DND-41 (cell line): ENCODE results near the gene NUDT2.

ENCODE experiments used
- ATAC-seq: fragments of 200-7000 bp; cut with Tn5 transposase; 3 replicates; pipeline ENCODE4 v1.9.1; 2021; ENCODE audit warnings: low read depth; ENCODE audit not compliant: insufficient read depth
- DNase-seq: peaks from one replicate; pipeline ENCODE4 v3.0.0-alpha.2; 2020
- H2AFZ ChIP-seq: 2 replicates; pipeline ENCODE4 v1.6.0; 2012; ENCODE audit warnings: low read depth, low read length
- H3K27ac ChIP-seq: 2 replicates; pipeline ENCODE4 v1.5.1; 2012; ENCODE audit warnings: low read length, inconsistent platforms
- H3K27me3 ChIP-seq: fragments of 200-600 bp; sonication (generic); 2 replicates; pipeline ENCODE4 v1.6.0; 2012; ENCODE audit warnings: low read length, mild to moderate bottlenecking, inconsistent platforms; ENCODE audit not compliant: insufficient read depth, poor library complexity
- H3K36me3 ChIP-seq: 2 replicates; pipeline ENCODE4 v1.5.1; 2012; ENCODE audit warnings: low read length, inconsistent platforms; ENCODE audit not compliant: insufficient read depth
- H3K4me1 ChIP-seq: 2 replicates; pipeline ENCODE4 v1.5.1; 2012; ENCODE audit warnings: mild to moderate bottlenecking, low read length; ENCODE audit not compliant: insufficient read depth
- H3K4me2 ChIP-seq: 2 replicates; pipeline ENCODE4 v1.6.0; 2012; ENCODE audit warnings: mild to moderate bottlenecking, moderate library complexity, low read length, inconsistent platforms; ENCODE audit not compliant: insufficient read depth
- H3K4me3 ChIP-seq, 2 experiments: fragments of 200-600 bp in 1 of 2; shearing (Covaris generic) in 1 of 2; 2 replicates each; pipeline ENCODE4 v1.5.1; 2012 to 2016; ENCODE audit warnings: inconsistent platforms in 2 of 2, low read length in 2 of 2, mild to moderate bottlenecking in 2 of 2, low read depth in 1 of 2, moderate library complexity in 1 of 2
- H3K79me2 ChIP-seq: 2 replicates; pipeline ENCODE4 v1.6.0; 2012; ENCODE audit warnings: low read length, inconsistent platforms; ENCODE audit not compliant: insufficient read depth
- H3K9ac ChIP-seq: 2 replicates; pipeline ENCODE4 v1.6.0; 2012; ENCODE audit warnings: low read depth, mild to moderate bottlenecking, inconsistent platforms, low read length, moderate library complexity
- H3K9me3 ChIP-seq: 2 replicates; pipeline ENCODE4 v1.5.1; 2012; ENCODE audit warnings: low read length, moderate library complexity, mild to moderate bottlenecking, inconsistent platforms; ENCODE audit not compliant: insufficient read depth, severe bottlenecking
- H4K20me1 ChIP-seq: 2 replicates; pipeline ENCODE4 v1.6.0; 2012; ENCODE audit warnings: low read length; ENCODE audit not compliant: insufficient read depth
- CTCF ChIP-seq: IDR thresholded peaks from 2 replicates; pipeline ENCODE4 v1.5.1; 2012; ENCODE audit warnings: borderline replicate concordance, low read length, moderate library complexity, mild to moderate bottlenecking; ENCODE audit not compliant: poor library complexity, severe bottlenecking; ENCODE audit errors: extremely low read depth
- EZH2 ChIP-seq: IDR thresholded peaks from 3 replicates; pipeline ENCODE4 v1.6.1; 2012; ENCODE audit warnings: borderline replicate concordance, low read depth, mild to moderate bottlenecking, moderate library complexity, low read length, inconsistent platforms; ENCODE audit not compliant: severe bottlenecking

NUDT2 gene

GRCh38 chr9:34338665-34339385 is 9.5 kb downstream of the NUDT2 start:
- Histone ChIP-seq H3K4me1 (no peaks in the 10 kb centered on the region), H3K36me3 (peaks cover 35% of the 10 kb centered on the region), H3K9ac (no peak overlapping the region), H3K4me2 (no peak overlapping the region), H3K79me2 (peaks cover 27% of the 10 kb centered on the region), H3K4me3 (no peak overlapping the region), H3K27ac (no peak overlapping the region), H3K9me3 (no peaks in the 10 kb centered on the region), H3K27me3 (no peaks in the 10 kb centered on the region), H4K20me1 (no peaks in the 10 kb centered on the region; the same call in 1 of the 2 replicates), H2AFZ (no peak overlapping the region)
- TF ChIP-seq EZH2 (no peak), CTCF (no peak)
- DNase-seq (no peak), ATAC-seq (no peak)

DNA sequence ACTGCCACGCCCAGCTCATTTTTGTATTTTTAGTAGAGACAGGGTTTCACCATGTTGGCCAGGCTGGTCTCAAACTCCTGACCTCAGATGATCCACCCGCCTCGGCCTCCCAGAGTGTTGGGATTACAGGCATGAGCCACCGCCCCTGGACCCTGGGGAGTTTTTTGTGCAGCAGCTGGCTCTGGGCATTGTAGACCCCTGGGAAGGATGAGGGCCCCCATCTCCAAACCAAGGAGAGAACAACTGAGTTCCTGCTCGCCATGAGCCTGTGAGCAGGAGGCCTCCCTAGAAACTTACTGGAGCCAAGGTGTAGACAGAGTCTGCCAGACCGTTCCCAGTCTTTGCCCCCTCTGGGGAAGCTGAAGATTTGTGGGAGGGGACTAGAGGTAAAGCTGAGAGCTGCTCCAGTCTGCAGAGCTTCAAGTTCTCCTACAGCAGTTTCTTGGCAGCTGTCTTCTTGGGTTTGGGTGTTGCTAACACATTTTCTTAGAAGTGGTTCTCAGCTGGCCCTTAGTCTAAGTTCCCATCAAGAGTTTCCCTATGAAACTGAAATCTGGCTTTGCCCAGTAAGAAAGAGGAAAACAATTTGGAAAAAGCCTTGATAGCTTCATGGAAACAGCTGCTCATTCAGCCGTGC is 12.4 kb downstream of the NUDT2 start:
- H3K4me3 ChIP-seq = no peak overlapping the region
- DNase-seq = no peak
- no peaks in the 10 kb centered on the region for H3K4me1 ChIP-seq
- peaks cover 37% of the 10 kb centered on the region for H3K36me3 ChIP-seq
- no peak for TF ChIP-seq EZH2
- TF ChIP-seq CTCF = no peak
- no peak overlapping the region for H2AFZ ChIP-seq
- H3K9ac ChIP-seq = no peak overlapping the region
- no peak overlapping the region for H3K4me2 ChIP-seq
- no peak overlapping the region for H3K27ac ChIP-seq
- no peaks in the 10 kb centered on the region for H3K9me3 ChIP-seq
- no peaks in the 10 kb centered on the region for H3K27me3 ChIP-seq
- H3K79me2 ChIP-seq = peaks cover 6% of the 10 kb centered on the region; the same call in 1 of the 2 replicates
- ATAC-seq = no peak
- no peaks in the 10 kb centered on the region; the same call in 1 of the 2 replicates for H4K20me1 ChIP-seq

DNA sequence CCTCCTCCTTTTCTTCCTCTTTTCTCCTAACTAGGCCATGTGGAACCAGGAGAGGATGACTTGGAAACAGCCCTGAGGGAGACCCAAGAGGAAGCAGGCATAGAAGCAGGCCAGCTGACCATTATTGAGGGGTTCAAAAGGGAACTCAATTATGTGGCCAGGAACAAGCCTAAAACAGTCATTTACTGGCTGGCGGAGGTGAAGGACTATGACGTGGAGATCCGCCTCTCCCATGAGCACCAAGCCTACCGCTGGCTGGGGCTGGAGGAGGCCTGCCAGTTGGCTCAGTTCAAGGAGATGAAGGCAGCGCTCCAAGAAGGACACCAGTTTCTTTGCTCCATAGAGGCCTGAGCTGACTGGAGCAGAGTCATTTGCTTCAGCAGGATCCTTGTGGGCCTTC is 13.7 kb downstream of the NUDT2 start:
- Histone ChIP-seq H3K27ac (no peak overlapping the region), H3K79me2 (no peaks in the 10 kb centered on the region), H3K9me3 (no peaks in the 10 kb centered on the region), H3K9ac (no peak overlapping the region), H2AFZ (no peak overlapping the region), H4K20me1 (no peaks in the 10 kb centered on the region; the same call in 1 of the 2 replicates), H3K4me2 (no peak overlapping the region), H3K36me3 (peaks cover 37% of the 10 kb centered on the region), H3K4me1 (no peaks in the 10 kb centered on the region), H3K27me3 (no peaks in the 10 kb centered on the region), H3K4me3 (no peak overlapping the region)
- no peak for TF ChIP-seq EZH2
- no peak for TF ChIP-seq CTCF
- no peak for DNase-seq
- ATAC-seq = no peak
